Bronchial epithelial cell (primary cell): Measurements from ENCODE around the gene DNAI2. TPM values are rescaled to one million over a fixed set of nuclear protein-coding genes. Genes with fewer than 3 reads are reported as not detected.
A peak's percentile ranks its signal among the peaks of the same experiment; 100 is the strongest.
"Not testable (repeated sequence)": the region's sequence is repeated elsewhere in the genome, so short reads cannot be mapped to it uniquely, and the experiment has no call there.

Experiments
- DNase-seq: peaks from one replicate; pipeline ENCODE4 v3.0.0-alpha.2; 2010; ENCODE audit warnings: low read depth
- FAIRE-seq: peaks from 2 replicates; lab custom pipeline; 2011; peaks lifted over from hg19 to GRCh38; lab: Jason Lieb, UNC
- H3K27me3 ChIP-seq: 2 replicates; pipeline ENCODE4 v1.5.1; 2011; ENCODE audit warnings: low read length; ENCODE audit not compliant: control insufficient read depth, insufficient read depth
- H3K36me3 ChIP-seq: 2 replicates; pipeline ENCODE4 v1.5.1; 2011; ENCODE audit warnings: low read length; ENCODE audit not compliant: control insufficient read depth, insufficient read depth
- H3K4me3 ChIP-seq: 2 replicates; pipeline ENCODE4 v1.5.1; 2011; ENCODE audit warnings: mild to moderate bottlenecking, low read depth, low read length, control low read depth
- total RNA-seq: library from RNA; depleted of rRNA; stranded (reverse); fragments of >200 nt; gene quantifications from 2 replicates; pipeline ENCODE4 v1.2.1, GENCODE V29; 2014
- TF ChIP-seq, protein P1 (sequence below): IDR thresholded peaks from 2 replicates; pipeline ENCODE4 v1.5.1; 2011; ENCODE audit warnings: mild to moderate bottlenecking, moderate library complexity, low read length, control low read depth, inconsistent platforms; ENCODE audit not compliant: insufficient read depth, severe bottlenecking

The DNAI2 gene
- total RNA-seq, 1 donor from 2014 or later = not detected

DNA sequence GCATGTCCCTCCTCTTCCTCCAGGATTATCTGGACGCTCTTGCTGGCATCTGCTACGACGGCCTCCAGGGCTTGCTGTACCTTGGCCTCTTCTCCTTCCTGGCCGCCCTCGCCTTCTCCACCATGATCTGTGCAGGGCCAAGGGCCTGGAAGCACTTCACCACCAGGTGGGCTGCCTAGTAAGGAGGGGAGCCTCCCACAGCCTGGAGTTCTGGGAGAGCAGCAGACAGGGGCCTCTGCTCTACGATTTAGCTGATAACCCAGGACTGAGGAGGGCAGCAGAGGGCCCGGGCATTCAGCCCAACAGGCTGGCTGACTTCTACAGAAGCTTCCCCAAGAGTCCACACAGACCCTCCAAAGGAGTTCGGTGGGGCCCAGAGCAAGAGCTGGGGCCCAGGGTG is 21.8 kb upstream of the DNAI2 start:
- FAIRE-seq = no peak
- TF ChIP-seq, protein P1, sequence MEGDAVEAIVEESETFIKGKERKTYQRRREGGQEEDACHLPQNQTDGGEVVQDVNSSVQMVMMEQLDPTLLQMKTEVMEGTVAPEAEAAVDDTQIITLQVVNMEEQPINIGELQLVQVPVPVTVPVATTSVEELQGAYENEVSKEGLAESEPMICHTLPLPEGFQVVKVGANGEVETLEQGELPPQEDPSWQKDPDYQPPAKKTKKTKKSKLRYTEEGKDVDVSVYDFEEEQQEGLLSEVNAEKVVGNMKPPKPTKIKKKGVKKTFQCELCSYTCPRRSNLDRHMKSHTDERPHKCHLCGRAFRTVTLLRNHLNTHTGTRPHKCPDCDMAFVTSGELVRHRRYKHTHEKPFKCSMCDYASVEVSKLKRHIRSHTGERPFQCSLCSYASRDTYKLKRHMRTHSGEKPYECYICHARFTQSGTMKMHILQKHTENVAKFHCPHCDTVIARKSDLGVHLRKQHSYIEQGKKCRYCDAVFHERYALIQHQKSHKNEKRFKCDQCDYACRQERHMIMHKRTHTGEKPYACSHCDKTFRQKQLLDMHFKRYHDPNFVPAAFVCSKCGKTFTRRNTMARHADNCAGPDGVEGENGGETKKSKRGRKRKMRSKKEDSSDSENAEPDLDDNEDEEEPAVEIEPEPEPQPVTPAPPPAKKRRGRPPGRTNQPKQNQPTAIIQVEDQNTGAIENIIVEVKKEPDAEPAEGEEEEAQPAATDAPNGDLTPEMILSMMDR = no peak
- H3K36me3 ChIP-seq = no peaks in the 10 kb centered on the region
- no peaks in the 10 kb centered on the region for H3K27me3 ChIP-seq
- DNase-seq = no peak
- H3K4me3 ChIP-seq = no peak overlapping the region

DNA sequence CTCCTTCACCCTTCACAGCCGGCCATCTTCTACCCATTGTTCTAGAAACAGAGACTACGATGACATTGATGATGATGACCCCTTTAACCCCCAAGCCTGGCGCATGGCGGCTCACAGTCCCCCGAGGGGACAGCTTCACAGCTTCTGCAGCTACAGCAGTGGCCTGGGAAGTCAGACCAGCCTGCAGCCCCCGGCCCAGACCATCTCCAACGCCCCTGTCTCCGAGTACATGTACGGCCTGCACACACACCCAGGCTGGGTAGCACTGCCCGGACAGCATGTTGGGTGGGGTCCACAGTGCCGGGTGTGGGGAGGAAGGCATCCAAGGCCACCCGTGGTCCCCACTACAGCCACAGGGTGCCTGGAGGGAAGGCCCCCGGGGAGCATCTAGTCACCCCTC is 21.0 kb upstream of the DNAI2 start:
- FAIRE-seq = no peak
- DNase-seq = no peak
- H3K27me3 ChIP-seq = no peaks in the 10 kb centered on the region

DNA sequence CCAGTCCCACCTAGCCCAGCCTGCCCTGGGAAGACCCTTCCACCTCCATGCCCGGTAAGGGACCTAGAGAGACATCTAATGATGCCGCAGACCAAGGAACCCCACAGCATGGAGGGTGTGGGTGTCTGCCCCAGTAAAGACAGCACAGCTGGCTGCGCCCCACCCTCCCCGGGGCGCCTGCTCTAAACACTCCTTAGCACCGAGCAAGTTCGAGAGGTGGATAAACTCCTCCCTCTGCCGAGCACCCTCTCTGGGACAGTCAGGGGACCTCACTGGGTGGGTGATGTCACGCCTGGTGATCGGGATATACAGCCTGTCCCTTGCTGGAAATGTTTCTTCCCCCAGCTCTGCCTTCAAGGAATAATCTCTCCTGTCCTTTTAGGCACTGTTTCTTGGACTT is 16.7 kb upstream of the DNAI2 start:
- H3K36me3 ChIP-seq = no peaks in the 10 kb centered on the region
- TF ChIP-seq, protein P1 = no peak
- H3K4me3 ChIP-seq = no peak overlapping the region
- FAIRE-seq = no peak
- peaks cover 1% of the 10 kb centered on the region for H3K27me3 ChIP-seq
- no peak for DNase-seq

More for the DNA sequence above, 21.0 kb upstream of the DNAI2 start:
- H3K36me3 ChIP-seq = no peaks in the 10 kb centered on the region
- TF ChIP-seq, protein P1 = no peak
- no peak overlapping the region for H3K4me3 ChIP-seq

DNA sequence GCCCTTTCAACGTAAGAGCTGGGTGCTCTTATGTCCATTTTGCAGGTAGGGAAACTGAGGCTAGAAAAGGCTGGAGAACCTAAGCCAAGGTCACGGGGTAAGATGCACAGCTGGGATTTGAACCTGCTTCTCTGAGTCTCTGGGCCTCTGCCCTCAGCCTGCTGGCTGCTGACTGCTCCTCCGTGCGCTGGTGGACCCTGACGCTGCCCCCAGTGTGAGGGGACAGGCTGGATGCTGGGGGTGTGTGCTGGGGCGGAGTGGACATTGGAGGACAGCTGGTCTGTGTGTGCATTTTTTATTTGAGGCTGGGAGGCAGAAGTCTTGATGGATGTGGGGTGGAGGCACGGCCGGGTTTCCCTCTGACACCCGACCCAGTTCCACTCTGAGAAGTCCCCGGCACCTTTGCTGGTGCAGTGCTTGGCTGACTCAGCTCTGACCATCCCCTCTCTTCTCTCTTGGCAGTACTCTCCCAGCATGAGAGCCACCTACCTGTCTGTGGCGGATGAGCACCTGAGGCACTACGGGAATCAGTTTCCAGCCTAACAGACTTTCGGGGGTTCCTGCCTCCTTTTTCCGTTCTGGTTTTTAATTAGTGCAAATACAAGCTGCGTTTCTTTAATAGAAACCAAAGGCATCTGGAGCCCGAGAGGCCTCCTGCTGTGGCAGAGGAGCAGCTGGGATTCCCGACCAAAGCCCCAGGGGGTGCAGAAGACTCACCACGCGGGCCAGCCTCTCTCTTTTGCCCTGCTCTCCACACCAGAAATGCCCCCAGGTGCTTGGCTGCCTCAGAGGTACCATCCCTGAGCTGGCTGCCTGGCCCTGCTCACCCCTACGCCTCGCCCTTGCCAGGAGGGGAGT is 14.1 kb upstream of the DNAI2 start:
- Histone ChIP-seq H3K27me3 (peaks cover 1% of the 10 kb centered on the region), H3K36me3 (no peaks in the 10 kb centered on the region), H3K4me3 (no peak overlapping the region)
- FAIRE-seq (no peak), DNase-seq (peak; percentile 31)
- TF ChIP-seq, protein P1 = no peak

DNA sequence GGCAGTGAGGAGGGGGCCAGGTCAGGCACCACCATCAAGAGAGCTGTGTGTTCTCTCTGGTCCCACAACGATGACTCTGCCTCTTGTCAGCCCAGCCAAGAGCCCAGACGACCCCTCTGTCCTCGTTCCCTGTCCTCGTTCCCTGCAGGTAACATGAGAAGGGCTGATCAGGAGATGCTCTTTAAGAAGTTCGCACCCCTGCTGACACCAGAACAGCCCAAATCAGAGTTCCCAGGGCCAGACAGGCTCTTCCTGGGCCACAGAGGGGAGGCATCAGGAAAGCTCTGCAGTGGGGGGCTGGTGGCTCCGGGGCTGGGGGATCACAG is 13.5 kb upstream of the DNAI2 start:
- Histone ChIP-seq H3K36me3 (no peaks in the 10 kb centered on the region), H3K27me3 (peaks cover 1% of the 10 kb centered on the region), H3K4me3 (no peak overlapping the region)
- no peak for FAIRE-seq
- TF ChIP-seq, protein P1 = no peak
- no peak for DNase-seq

DNA sequence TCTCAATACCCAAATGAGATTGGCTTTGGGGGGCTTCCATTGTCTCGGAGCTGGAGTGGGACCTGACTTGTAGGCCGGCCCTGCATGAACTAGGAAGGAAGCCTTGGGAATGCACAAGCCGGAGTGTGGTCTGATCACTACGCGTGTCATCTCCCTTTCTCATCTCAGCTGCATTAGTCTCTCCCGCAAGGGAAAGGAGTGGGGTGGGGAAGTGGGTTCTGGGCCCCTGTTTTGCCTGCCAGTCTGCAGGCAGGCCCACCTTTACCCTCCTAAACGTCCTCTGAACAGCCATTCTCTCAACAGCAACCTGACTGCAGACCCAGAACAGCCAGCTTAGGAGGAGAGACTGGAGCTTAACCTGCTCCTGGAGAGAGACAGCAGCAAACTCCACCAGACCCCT is 11.4 kb upstream of the DNAI2 start:
- TF ChIP-seq, protein P1 = no peak
- no peaks in the 10 kb centered on the region for H3K36me3 ChIP-seq

DNA sequence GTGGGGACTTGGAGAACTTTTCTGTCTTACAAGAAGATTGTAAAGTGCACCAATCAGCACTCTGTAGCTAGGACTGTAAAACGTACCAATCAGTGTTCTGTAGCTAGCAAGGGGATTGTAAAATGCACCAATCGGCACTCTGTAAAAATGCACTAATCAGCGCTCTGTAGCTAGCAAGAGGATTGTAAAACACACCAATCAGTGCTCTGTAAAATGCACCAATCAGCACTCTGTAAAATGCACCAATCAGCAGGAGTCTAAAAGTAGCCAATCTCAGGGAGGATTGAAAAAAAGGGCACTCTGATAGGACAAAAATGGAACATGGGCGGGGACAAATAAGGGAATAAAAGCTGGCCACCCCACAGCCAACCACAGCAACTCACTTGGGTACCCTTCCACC is 7.0 kb upstream of the DNAI2 start:
- not testable (repeated sequence) for FAIRE-seq, H3K27me3 ChIP-seq, H3K36me3 ChIP-seq, DNase-seq, H3K4me3 ChIP-seq

More for the DNA sequence above, 11.4 kb upstream of the DNAI2 start:
- no peak for DNase-seq
- H3K27me3 ChIP-seq = peaks cover 1% of the 10 kb centered on the region
- no peak for FAIRE-seq
- H3K4me3 ChIP-seq = no peak overlapping the region
